ENCODE results near the gene ATP2C2. TPM values are rescaled to one million over a fixed set of nuclear protein-coding genes. Genes with fewer than 3 reads are reported as not detected.

Gene ATP2C2
- total and polyA plus RNA-seq, 2 donors (not counting 1 experiment from before 2014, with no cell fraction given) = not detected

DNA sequence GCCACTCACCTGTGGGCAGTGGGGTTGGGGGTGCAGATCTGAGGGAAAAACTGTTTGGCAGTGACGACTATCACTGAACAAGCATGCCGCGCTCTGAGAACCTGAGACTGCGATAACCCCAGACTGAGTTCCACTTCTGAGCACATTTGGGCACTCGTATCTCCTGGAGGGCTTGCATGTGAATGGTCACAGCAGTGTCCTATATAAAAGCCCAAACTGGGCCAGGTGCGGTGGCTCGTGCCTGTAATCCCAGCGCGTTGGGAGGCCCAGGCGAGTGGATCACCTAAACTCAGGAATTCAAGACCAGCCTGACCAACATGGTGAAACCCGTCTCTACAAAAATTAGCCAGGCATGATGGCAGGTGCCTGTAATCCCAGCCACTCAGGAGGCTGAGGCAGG, 18.7 kb downstream of the ATP2C2 start:
- TF ChIP-seq, protein P1, sequence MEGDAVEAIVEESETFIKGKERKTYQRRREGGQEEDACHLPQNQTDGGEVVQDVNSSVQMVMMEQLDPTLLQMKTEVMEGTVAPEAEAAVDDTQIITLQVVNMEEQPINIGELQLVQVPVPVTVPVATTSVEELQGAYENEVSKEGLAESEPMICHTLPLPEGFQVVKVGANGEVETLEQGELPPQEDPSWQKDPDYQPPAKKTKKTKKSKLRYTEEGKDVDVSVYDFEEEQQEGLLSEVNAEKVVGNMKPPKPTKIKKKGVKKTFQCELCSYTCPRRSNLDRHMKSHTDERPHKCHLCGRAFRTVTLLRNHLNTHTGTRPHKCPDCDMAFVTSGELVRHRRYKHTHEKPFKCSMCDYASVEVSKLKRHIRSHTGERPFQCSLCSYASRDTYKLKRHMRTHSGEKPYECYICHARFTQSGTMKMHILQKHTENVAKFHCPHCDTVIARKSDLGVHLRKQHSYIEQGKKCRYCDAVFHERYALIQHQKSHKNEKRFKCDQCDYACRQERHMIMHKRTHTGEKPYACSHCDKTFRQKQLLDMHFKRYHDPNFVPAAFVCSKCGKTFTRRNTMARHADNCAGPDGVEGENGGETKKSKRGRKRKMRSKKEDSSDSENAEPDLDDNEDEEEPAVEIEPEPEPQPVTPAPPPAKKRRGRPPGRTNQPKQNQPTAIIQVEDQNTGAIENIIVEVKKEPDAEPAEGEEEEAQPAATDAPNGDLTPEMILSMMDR (conservative IDR thresholded peaks at IDR 0.05 in 1 of 2, IDR thresholded peaks at IDR 0.05 in 1 of 2; ENCODE audit: low read depth in 1 of 2, low read length in 2 of 2) = no peak
- H3K4me2 ChIP-seq (ENCODE audit: extremely low read depth, insufficient read depth, low read length) = no peak overlapping the region
- H2AFZ ChIP-seq (ENCODE audit: low read length) = no peak overlapping the region
- H3K9me3 ChIP-seq (ENCODE audit: control insufficient read depth, insufficient read depth, low read depth, low read length) = no peaks in the 10 kb centered on the region
- no peak overlapping the region for H3K9ac ChIP-seq (ENCODE audit: insufficient read depth, low read length)
- H3K4me3 ChIP-seq (replicated peaks in 1 of 4; ENCODE audit: control extremely low read depth in 1 of 4, insufficient read depth in 1 of 4, low read depth in 3 of 4, low read length in 4 of 4) = no peak overlapping the region
- H4K20me1 ChIP-seq (ENCODE audit: control insufficient read depth, extremely low read depth, insufficient read depth, low read length) = no peaks in the 10 kb centered on the region
- H3K4me1 ChIP-seq (ENCODE audit: control insufficient read depth, extremely low read depth, insufficient read depth, low read length) = no peaks in the 10 kb centered on the region
- no peaks in the 10 kb centered on the region for H3K27me3 ChIP-seq (ENCODE audit: control insufficient read depth, insufficient read depth, low read length)
- DNase-seq (ENCODE audit: low read depth in 2 of 2) = no peak
- H3K79me2 ChIP-seq (ENCODE audit: control insufficient read depth, insufficient read depth, low read length) = no peaks in the 10 kb centered on the region
- no peak overlapping the region for H3K27ac ChIP-seq (ENCODE audit: insufficient read depth, low read length)
- H3K36me3 ChIP-seq (ENCODE audit: control insufficient read depth, insufficient read depth, low read length) = no peaks in the 10 kb centered on the region

DNA sequence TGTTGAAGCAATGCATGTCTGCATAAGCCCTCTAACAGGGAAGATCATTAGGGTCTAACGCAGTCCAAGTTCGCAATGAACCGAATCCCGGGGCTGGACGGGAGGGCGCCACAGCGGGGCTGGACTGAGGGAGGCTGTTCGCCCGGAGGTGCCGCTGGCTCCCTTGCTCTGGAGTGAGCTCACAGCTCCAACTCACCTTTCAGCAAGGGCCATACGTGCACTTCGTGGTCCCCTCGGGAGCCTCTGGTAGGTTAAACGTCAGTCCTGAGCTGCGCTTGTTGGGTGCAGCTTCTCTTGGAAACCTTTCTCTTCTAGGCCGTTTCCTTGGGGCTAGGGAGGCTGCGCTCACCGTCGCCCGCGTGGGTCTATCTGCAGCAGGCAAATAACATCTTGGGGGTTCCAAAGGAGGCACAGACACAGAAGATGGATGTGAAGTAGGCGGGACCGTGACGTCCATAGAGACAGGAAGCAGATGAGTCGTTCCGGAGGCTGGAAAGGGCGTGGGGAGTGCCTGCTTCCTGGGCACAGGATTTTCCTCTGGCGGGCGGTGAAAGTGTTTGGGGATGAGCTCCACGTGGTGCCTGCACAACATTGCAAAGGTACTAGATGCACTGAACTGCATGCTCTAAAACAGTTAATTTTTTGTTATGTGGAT, 21.9 kb downstream of the ATP2C2 start:
- H3K79me2 ChIP-seq (ENCODE audit: control insufficient read depth, insufficient read depth, low read length) = no peaks in the 10 kb centered on the region
- H3K4me1 ChIP-seq (ENCODE audit: control insufficient read depth, extremely low read depth, insufficient read depth, low read length) = no peaks in the 10 kb centered on the region
- H3K4me3 ChIP-seq (replicated peaks in 1 of 4; ENCODE audit: control extremely low read depth in 1 of 4, insufficient read depth in 1 of 4, low read depth in 3 of 4, low read length in 4 of 4) = no peak overlapping the region
- H4K20me1 ChIP-seq (ENCODE audit: control insufficient read depth, extremely low read depth, insufficient read depth, low read length) = no peaks in the 10 kb centered on the region
- TF ChIP-seq, protein P1 (conservative IDR thresholded peaks at IDR 0.05 in 1 of 2, IDR thresholded peaks at IDR 0.05 in 1 of 2; ENCODE audit: low read depth in 1 of 2, low read length in 2 of 2) = no peak
- H3K9ac ChIP-seq (ENCODE audit: insufficient read depth, low read length) = no peak overlapping the region
- no peak for DNase-seq (ENCODE audit: low read depth in 2 of 2)
- no peak overlapping the region for H2AFZ ChIP-seq (ENCODE audit: low read length)
- H3K4me2 ChIP-seq (ENCODE audit: extremely low read depth, insufficient read depth, low read length) = no peak overlapping the region
- peaks cover 4% of the 10 kb centered on the region for H3K27me3 ChIP-seq (ENCODE audit: control insufficient read depth, insufficient read depth, low read length)
- H3K9me3 ChIP-seq (ENCODE audit: control insufficient read depth, insufficient read depth, low read depth, low read length) = no peaks in the 10 kb centered on the region
- no peaks in the 10 kb centered on the region for H3K36me3 ChIP-seq (ENCODE audit: control insufficient read depth, insufficient read depth, low read length)
- no peak overlapping the region for H3K27ac ChIP-seq (ENCODE audit: insufficient read depth, low read length)

DNA sequence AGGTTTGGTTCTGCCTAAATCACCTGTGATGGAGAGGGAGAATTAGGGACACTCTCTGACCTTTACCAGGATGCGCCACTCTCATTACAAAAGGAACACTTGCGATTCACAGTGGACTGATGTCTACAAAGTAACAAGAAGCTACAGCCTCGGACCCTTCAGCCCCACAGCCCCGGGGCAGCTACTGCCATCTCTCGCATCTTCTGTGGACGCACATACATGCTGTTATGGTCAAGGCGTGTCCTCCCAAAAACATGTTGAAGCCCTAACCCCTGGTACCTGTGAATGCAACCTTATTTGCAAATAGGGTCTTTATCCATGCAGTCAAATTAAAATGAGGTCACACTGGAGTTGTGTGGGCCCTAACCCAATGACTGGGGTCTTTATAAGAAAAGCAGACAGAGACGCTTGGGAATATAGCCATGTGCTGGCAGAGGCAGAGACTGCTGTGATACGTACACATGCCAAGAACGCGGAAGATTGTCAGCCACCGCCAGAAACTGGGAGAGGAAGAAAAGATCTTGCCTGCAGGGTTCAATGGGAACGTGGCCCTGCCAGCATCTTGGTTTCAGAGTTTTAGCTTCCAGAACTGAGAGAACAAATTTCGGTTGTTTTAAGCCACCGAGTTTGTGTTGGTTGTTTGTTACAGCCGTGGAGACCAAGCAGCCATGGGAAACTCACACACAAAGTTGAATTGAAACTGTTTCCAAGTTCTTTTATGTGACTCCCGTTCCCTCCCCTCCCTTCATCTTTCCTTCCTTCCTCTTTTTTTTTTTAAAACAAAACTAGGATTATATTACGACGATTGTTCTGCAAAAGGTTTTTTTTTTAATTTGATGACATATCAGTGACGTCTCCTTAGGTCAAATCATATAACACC, 23.1 kb downstream of the ATP2C2 start:
- TF ChIP-seq EZH2 (IDR thresholded peaks at IDR 0.05; ENCODE audit: low read length, missing control alignments) = no peak
- TF ChIP-seq, protein P1 (conservative IDR thresholded peaks at IDR 0.05 in 1 of 2, IDR thresholded peaks at IDR 0.05 in 1 of 2; ENCODE audit: low read depth in 1 of 2, low read length in 2 of 2) = no peak
- Histone ChIP-seq H3K27me3 (ENCODE audit: control insufficient read depth, insufficient read depth, low read length) (peaks cover 4% of the 10 kb centered on the region), H2AFZ (ENCODE audit: low read length) (peak overlapping the region; percentile 31), H3K4me3 (replicated peaks in 1 of 4; ENCODE audit: control extremely low read depth in 1 of 4, insufficient read depth in 1 of 4, low read depth in 3 of 4, low read length in 4 of 4) (peak overlapping the region in 2 of 4 experiments; percentile 18 to 33), H3K27ac (ENCODE audit: insufficient read depth, low read length) (no peak overlapping the region), H3K79me2 (ENCODE audit: control insufficient read depth, insufficient read depth, low read length) (no peaks in the 10 kb centered on the region), H3K36me3 (ENCODE audit: control insufficient read depth, insufficient read depth, low read length) (no peaks in the 10 kb centered on the region), H3K9ac (ENCODE audit: insufficient read depth, low read length) (no peak overlapping the region), H4K20me1 (ENCODE audit: control insufficient read depth, extremely low read depth, insufficient read depth, low read length) (no peaks in the 10 kb centered on the region), H3K9me3 (ENCODE audit: control insufficient read depth, insufficient read depth, low read depth, low read length) (no peaks in the 10 kb centered on the region), H3K4me1 (ENCODE audit: control insufficient read depth, extremely low read depth, insufficient read depth, low read length) (no peaks in the 10 kb centered on the region), H3K4me2 (ENCODE audit: extremely low read depth, insufficient read depth, low read length) (no peak overlapping the region)
- peak; percentile 34 to 43 for DNase-seq (ENCODE audit: low read depth in 2 of 2)

Data from fibroblast of lung (primary cell).